HepG2 (cell line): ENCODE measurements around the gene RASAL3. TPM values are rescaled to one million over a fixed set of nuclear protein-coding genes. Genes with fewer than 3 reads are reported as not detected.
A peak's percentile ranks its signal among the peaks of the same experiment; 100 is the strongest.

Source experiments
- ATM ChIP-seq: fragments of 450-650 bp; IDR thresholded peaks from 2 replicates; pipeline ENCODE4 v1.7.1; 2017; ENCODE audit warnings: mild to moderate bottlenecking, borderline replicate concordance
- CAMTA2 ChIP-seq: sonication (generic); formaldehyde crosslinking; IDR thresholded peaks from 2 replicates; pipeline ENCODE4 v1.4.0; 2020; ENCODE audit warnings: mild to moderate bottlenecking, missing genetic modification reagents, borderline replicate concordance
- CC2D1A ChIP-seq: sonication (generic); formaldehyde crosslinking; IDR thresholded peaks from 2 replicates; pipeline ENCODE4 v1.8.1; 2023; ENCODE audit warnings: mild to moderate bottlenecking, missing genetic modification reagents
- CEBPB ChIP-seq: IDR thresholded peaks from 2 replicates; pipeline ENCODE4 v1.6.1; 2011; ENCODE audit warnings: low read depth, low read length, improper control_type of control experiment, borderline replicate concordance
- HHEX ChIP-seq: IDR thresholded peaks from 2 replicates; pipeline ENCODE4 v1.6.1; 2016; ENCODE audit warnings: control low read depth
- HNRNPH1 ChIP-seq: fragments of 200-400 bp; formaldehyde crosslinking; optimal IDR thresholded peaks from 2 replicates; pipeline ENCODE3; 2017; ENCODE audit warnings: mild to moderate bottlenecking, low read depth, low read length
- KDM4B ChIP-seq: sonication (generic); formaldehyde crosslinking; IDR thresholded peaks from 2 replicates; pipeline ENCODE4 v1.4.0; 2020; ENCODE audit warnings: missing genetic modification reagents
- KLF6 ChIP-seq: IDR thresholded peaks from 2 replicates; pipeline ENCODE4 v1.8.0; 2016; ENCODE audit warnings: missing biosample characterization, missing genetic modification reagents
- MBNL3 ChIP-seq: fragments of 250-450 bp; sonication (Bioruptor Pico); conservative IDR thresholded peaks from 2 replicates; pipeline ENCODE4 v1.8.0; 2022; ENCODE audit warnings: mild to moderate bottlenecking, inconsistent platforms
- MED1 ChIP-seq: sonication (generic); formaldehyde crosslinking; IDR thresholded peaks from 2 replicates; pipeline ENCODE4 v1.4.0; 2020; ENCODE audit warnings: missing genetic modification reagents
- MLLT10 ChIP-seq: sonication (generic); formaldehyde crosslinking; IDR thresholded peaks from 2 replicates; pipeline ENCODE4 v1.4.0; 2020; ENCODE audit warnings: missing genetic modification reagents
- NR2F2 ChIP-seq: IDR thresholded peaks from 2 replicates; pipeline ENCODE4 v1.6.1; 2012; ENCODE audit warnings: low read depth, inconsistent platforms, borderline replicate concordance
- PRPF4 ChIP-seq: fragments of 200-400 bp; formaldehyde crosslinking; IDR thresholded peaks from 2 replicates; pipeline ENCODE4 v1.6.1; 2016; ENCODE audit warnings: low read length, low read depth; ENCODE audit not compliant: poor library complexity, severe bottlenecking
- PTBP1 ChIP-seq: fragments of 200-400 bp; formaldehyde crosslinking; IDR thresholded peaks from 2 replicates; pipeline ENCODE4 v1.6.1; 2018; ENCODE audit warnings: low read length, low read depth; ENCODE audit not compliant: poor library complexity, severe bottlenecking
- RAD51 ChIP-seq: fragments of 450-650 bp; IDR thresholded peaks from 2 replicates; pipeline ENCODE4 v1.6.1; 2016; ENCODE audit warnings: borderline replicate concordance
- RARG ChIP-seq: sonication (generic); formaldehyde crosslinking; IDR thresholded peaks from 2 replicates; pipeline ENCODE4 v1.4.0; 2020; ENCODE audit warnings: low read depth, mild to moderate bottlenecking, missing genetic modification reagents
- RELA ChIP-seq: sonication (generic); formaldehyde crosslinking; IDR thresholded peaks from 2 replicates; pipeline ENCODE4 v1.4.0; 2020; ENCODE audit warnings: missing genetic modification reagents
- SRF ChIP-seq: IDR thresholded peaks from 2 replicates; pipeline ENCODE4 v1.6.1; 2011; ENCODE audit warnings: mild to moderate bottlenecking, low read depth, low read length, moderate library complexity
- TGIF2 ChIP-seq: IDR thresholded peaks from 2 replicates; pipeline ENCODE4 v1.6.1; 2016; ENCODE audit warnings: control low read depth, missing compliant biosample characterization
- YY1 ChIP-seq: IDR thresholded peaks from 2 replicates; pipeline ENCODE4 v1.6.1; 2011; ENCODE audit warnings: low read length, low read depth, moderate library complexity, mild to moderate bottlenecking; ENCODE audit not compliant: insufficient read depth, insufficient replicate concordance
- ZNF101 ChIP-seq: sonication (generic); formaldehyde crosslinking; IDR thresholded peaks from 2 replicates; pipeline ENCODE4 v1.4.0; 2020; ENCODE audit warnings: mild to moderate bottlenecking, low read depth, missing genetic modification reagents, borderline replicate concordance
- ZNF296 ChIP-seq: sonication (generic); formaldehyde crosslinking; conservative IDR thresholded peaks from 2 replicates; pipeline ENCODE4 v1.5.0; 2020; ENCODE audit warnings: mild to moderate bottlenecking, missing genetic modification reagents
- ZNF382 ChIP-seq: sonication (generic); formaldehyde crosslinking; IDR thresholded peaks from 2 replicates; pipeline ENCODE4 v1.5.0; 2020; ENCODE audit warnings: missing genetic modification reagents, mild to moderate bottlenecking, borderline replicate concordance
- ZNF543 ChIP-seq: sonication (generic); formaldehyde crosslinking; IDR thresholded peaks from 2 replicates; pipeline ENCODE4 v1.4.0; 2020; ENCODE audit warnings: mild to moderate bottlenecking, missing genetic modification reagents
- ZSCAN20 ChIP-seq: sonication (generic); formaldehyde crosslinking; IDR thresholded peaks from 2 replicates; pipeline ENCODE4 v1.4.0; 2020; ENCODE audit warnings: missing genetic modification reagents, mild to moderate bottlenecking, borderline replicate concordance
- polyA plus RNA-seq, 8 experiments: library from polyadenylated mRNA; depleted of rRNA in 3 of 8; stranded (reverse) in 7 of 8; unstranded in 1 of 8; fragments of >200 nt; fragmentation: Illumina TruSeq in 4 of 8; extraction: Trizol in 4 of 8; gene quantifications; 2 replicates each; pipeline versions ENCODE4 v1.2.1 to v1.2.3, GENCODE V29; 2011 to 2016; ENCODE audit warnings: low read depth in 4 of 8, missing spikeins in 1 of 8, mixed read lengths in 1 of 8; ENCODE audit not compliant: insufficient read depth in 1 of 8
- total RNA-seq, 5 experiments: library from RNA; depleted of rRNA; stranded (reverse); fragments of >200 nt; fragmentation: Illumina TruSeq; extraction: Trizol; gene quantifications; 2 replicates each; pipeline ENCODE4 v1.2.3, GENCODE V29; 2016; ENCODE audit warnings: low read depth in 1 of 5
- TF ChIP-seq, protein P1 (sequence below): sonication (generic); formaldehyde crosslinking; IDR thresholded peaks from 2 replicates; pipeline ENCODE4 v1.4.0; 2020; ENCODE audit warnings: missing genetic modification reagents
- TF ChIP-seq, protein P2 (sequence below): sonication (generic); formaldehyde crosslinking; IDR thresholded peaks from 2 replicates; pipeline ENCODE4 v1.9.0; 2022; ENCODE audit warnings: missing genetic modification reagents, mild to moderate bottlenecking, borderline replicate concordance
- TF ChIP-seq, protein P3 (sequence below): sonication (generic); formaldehyde crosslinking; IDR thresholded peaks from 2 replicates; pipeline ENCODE4 v1.4.0; 2020; ENCODE audit warnings: missing genetic modification reagents
- TF ChIP-seq, protein P4 (sequence below): sonication (generic); formaldehyde crosslinking; conservative IDR thresholded peaks from 2 replicates; pipeline ENCODE4 v1.4.0; 2020; ENCODE audit warnings: missing genetic modification reagents

Gene RASAL3
- total and polyA plus RNA-seq, 2 of the 13 experiments (the other 11 are each of a cell fraction or from before 2014, with no cell fraction given) = not detected

DNA sequence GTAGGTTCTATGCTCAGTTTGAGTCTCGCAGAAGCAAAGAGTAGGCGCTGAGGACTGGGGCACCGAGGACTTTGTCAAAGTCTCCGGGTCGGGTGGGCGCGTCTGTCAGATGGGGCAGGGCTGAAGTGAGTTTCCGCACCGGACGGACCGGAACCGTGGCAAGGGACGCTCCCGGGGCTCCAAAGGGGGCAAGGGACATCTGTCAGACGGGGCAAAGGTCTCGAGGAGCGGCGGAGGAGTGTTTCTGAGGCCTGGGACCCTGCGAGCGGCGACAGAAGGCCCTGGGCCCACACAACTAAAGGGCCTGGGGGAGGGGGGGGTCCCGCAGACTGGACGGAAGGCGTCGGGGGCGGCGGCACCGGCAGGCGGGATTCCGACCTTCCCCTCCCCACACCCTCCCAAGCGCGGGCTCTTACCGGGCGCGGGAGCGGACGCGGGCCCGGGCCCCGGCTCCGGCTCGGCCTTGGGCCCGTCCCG lies 32.3 kb downstream of the RASAL3 start (continued):
- TF ChIP-seq CAMTA2 (no peak), ATM (no peak), HNRNPH1 (no peak), RAD51 (no peak), ZNF101 (CRISPR knock-in tag) (no peak), MLLT10 (CRISPR knock-in tag) (no peak), CC2D1A (no peak), HHEX (no peak), KLF6 (CRISPR knock-in tag) (no peak), KDM4B (no peak), MED1 (no peak), NR2F2 (no peak), MBNL3 (CRISPR knock-in tag) (no peak), RARG (CRISPR knock-in tag) (no peak), TGIF2 (CRISPR knock-in tag) (no peak), ZNF382 (CRISPR knock-in tag) (no peak), PTBP1 (no peak), YY1 (peak; percentile 20), ZNF296 (no peak), ZSCAN20 (CRISPR knock-in tag) (no peak), RELA (CRISPR knock-in tag) (no peak), CEBPB (no peak), SRF (no peak), ZNF543 (CRISPR knock-in tag) (no peak), PRPF4 (no peak)
- TF ChIP-seq, protein P1, sequence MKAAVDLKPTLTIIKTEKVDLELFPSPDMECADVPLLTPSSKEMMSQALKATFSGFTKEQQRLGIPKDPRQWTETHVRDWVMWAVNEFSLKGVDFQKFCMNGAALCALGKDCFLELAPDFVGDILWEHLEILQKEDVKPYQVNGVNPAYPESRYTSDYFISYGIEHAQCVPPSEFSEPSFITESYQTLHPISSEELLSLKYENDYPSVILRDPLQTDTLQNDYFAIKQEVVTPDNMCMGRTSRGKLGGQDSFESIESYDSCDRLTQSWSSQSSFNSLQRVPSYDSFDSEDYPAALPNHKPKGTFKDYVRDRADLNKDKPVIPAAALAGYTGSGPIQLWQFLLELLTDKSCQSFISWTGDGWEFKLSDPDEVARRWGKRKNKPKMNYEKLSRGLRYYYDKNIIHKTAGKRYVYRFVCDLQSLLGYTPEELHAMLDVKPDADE (CRISPR knock-in tag) = 0 out of 2 replicates have a peak, but pooled peaks have one; percentile 17
- TF ChIP-seq, protein P2, sequence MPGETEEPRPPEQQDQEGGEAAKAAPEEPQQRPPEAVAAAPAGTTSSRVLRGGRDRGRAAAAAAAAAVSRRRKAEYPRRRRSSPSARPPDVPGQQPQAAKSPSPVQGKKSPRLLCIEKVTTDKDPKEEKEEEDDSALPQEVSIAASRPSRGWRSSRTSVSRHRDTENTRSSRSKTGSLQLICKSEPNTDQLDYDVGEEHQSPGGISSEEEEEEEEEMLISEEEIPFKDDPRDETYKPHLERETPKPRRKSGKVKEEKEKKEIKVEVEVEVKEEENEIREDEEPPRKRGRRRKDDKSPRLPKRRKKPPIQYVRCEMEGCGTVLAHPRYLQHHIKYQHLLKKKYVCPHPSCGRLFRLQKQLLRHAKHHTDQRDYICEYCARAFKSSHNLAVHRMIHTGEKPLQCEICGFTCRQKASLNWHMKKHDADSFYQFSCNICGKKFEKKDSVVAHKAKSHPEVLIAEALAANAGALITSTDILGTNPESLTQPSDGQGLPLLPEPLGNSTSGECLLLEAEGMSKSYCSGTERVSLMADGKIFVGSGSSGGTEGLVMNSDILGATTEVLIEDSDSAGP (CRISPR knock-in tag) = no peak; the same call in 1 of the 2 replicates
- TF ChIP-seq, protein P3, sequence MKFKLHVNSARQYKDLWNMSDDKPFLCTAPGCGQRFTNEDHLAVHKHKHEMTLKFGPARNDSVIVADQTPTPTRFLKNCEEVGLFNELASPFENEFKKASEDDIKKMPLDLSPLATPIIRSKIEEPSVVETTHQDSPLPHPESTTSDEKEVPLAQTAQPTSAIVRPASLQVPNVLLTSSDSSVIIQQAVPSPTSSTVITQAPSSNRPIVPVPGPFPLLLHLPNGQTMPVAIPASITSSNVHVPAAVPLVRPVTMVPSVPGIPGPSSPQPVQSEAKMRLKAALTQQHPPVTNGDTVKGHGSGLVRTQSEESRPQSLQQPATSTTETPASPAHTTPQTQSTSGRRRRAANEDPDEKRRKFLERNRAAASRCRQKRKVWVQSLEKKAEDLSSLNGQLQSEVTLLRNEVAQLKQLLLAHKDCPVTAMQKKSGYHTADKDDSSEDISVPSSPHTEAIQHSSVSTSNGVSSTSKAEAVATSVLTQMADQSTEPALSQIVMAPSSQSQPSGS (CRISPR knock-in tag) = no peak
- TF ChIP-seq, protein P4, sequence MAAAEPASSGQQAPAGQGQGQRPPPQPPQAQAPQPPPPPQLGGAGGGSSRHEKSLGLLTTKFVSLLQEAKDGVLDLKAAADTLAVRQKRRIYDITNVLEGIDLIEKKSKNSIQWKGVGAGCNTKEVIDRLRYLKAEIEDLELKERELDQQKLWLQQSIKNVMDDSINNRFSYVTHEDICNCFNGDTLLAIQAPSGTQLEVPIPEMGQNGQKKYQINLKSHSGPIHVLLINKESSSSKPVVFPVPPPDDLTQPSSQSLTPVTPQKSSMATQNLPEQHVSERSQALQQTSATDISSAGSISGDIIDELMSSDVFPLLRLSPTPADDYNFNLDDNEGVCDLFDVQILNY (CRISPR knock-in tag) = no peak
